Activated naive CD8-positive, alpha-beta T cell treated with anti-CD3 and anti-CD28 coated beads for 36 hours (primary cell): Measurements from ENCODE around the gene CPNE5. TPM values are rescaled to one million over a fixed set of nuclear protein-coding genes. Genes with fewer than 3 reads are reported as not detected.
"Not testable (repeated sequence)": the region's sequence is repeated elsewhere in the genome, so short reads cannot be mapped to it uniquely, and the experiment has no call there.

Experiments
- DNase-seq: peaks from one replicate; pipeline ENCODE4 v3.0.0; 2021
- H3K27ac Mint-ChIP-seq: one replicate; pipeline ENCODE4 v1.8.0; 2022; ENCODE audit warnings: mild to moderate bottlenecking, moderate library complexity, mixed read lengths
- H3K27me3 Mint-ChIP-seq: one replicate; pipeline ENCODE4 v1.8.0; 2022; ENCODE audit warnings: mild to moderate bottlenecking, mixed read lengths
- H3K36me3 Mint-ChIP-seq: one replicate; pipeline ENCODE4 v1.8.0; 2021; ENCODE audit warnings: mild to moderate bottlenecking, mixed read lengths
- H3K4me1 Mint-ChIP-seq: one replicate; pipeline ENCODE4 v1.8.0; 2021; ENCODE audit warnings: mixed read lengths
- H3K4me3 Mint-ChIP-seq: one replicate; pipeline ENCODE4 v1.8.0; 2022; ENCODE audit warnings: mild to moderate bottlenecking, moderate library complexity, mixed read lengths
- H3K9me3 Mint-ChIP-seq: one replicate; pipeline ENCODE4 v1.8.0; 2022; ENCODE audit warnings: mixed read lengths
- total RNA-seq, 2 experiments: library from RNA; stranded (reverse); gene quantifications; one replicate each; pipeline ENCODE4 v1.2.3, GENCODE V29; 2021

CPNE5 gene
- total RNA-seq, 2 experiments from 2014 or later: 0.72 to 1.2 TPM

DNA sequence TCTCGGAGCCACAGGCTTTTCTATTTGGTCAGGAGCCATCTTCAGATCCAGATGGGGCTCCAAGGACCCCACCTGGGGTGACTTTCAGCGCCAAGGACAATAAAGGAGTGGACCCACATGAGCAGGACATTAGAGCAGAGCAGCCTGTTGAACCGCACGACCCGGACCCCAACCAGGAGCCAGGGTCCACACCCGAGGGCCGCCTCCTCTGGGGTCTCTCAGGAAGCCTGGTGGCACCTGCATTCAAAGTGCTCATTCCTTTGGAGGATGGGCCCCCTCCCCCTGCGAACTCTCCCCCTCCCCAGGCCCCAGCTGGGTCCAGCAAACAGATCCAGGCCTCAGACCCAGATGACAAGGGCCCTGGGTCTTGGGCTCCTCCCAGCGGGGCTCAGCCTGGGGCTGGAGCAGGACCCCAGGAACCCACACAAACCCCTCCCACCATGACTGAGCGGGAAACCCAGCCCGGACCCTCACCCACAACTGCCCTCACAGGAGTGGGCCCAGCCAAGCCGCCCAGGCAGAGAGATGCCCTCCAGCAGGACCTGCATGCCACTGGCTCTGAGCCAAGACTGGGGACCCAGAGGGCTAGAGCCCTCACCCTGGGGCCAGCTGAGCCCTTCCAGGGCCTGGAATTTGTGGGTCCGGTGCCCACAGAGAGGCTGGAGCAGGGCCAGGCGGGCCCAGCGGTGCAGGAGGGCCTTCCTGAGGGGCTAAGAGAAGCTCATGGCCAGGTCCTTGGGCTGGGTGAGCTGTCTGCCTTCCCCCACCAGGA lies 117.7 kb downstream of the CPNE5 start:
- no peaks in the 10 kb centered on the region for H3K27me3 Mint-ChIP-seq
- no peaks in the 10 kb centered on the region for H3K36me3 Mint-ChIP-seq
- no peaks in the 10 kb centered on the region for H3K9me3 Mint-ChIP-seq
- H3K4me3 Mint-ChIP-seq: no peak overlapping the region
- H3K4me1 Mint-ChIP-seq: peaks cover 3% of the 10 kb centered on the region
- no peak overlapping the region for H3K27ac Mint-ChIP-seq
- no peak for DNase-seq

DNA sequence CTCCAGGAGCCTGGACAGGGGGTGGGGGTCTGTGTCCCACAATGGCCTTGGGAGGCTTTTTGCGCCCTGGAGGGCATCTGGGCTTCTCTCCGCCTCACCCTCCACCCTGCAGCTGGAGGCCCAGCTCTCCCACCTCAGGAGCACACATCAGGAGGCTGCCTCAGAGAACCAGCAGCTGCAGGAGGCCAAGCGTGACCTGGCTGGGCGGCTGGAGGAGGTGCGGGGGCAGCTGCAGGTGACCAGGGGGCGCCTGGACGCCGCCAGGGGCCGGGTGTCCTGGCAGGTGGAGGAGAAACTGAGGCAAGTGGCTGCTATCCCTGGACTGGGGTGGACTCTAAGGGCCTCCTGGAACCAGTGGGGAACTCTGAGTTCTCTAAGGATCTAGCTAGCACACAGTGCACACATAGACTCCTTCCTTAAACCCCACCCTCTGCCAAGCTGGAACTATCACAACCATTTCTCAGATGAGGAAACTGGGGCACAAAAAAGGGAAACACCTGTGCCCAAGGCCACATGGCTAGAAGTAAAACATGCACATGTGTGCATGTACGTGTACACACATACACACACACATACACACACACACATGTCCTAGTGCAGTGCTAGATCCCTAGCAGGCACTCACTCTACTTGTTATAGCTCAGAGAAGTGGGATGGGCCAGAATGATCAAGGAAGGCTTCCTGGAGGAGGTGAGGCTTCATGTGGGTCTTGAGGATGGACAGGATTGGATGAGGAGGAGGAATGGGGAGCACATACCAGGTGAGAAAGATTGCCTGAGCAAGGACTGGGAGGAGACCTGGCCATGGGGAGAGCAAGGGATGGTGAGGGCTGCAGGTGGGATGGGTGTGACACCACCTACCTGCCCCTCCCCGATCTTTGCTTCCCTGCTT lies 118.7 kb downstream of the CPNE5 start:
- Mint-ChIP-seq H3K36me3 (no peaks in the 10 kb centered on the region), H3K9me3 (no peaks in the 10 kb centered on the region), H3K27ac (no peak overlapping the region), H3K27me3 (no peaks in the 10 kb centered on the region), H3K4me3 (no peak overlapping the region), H3K4me1 (no peaks in the 10 kb centered on the region)
- DNase-seq: no peak

DNA sequence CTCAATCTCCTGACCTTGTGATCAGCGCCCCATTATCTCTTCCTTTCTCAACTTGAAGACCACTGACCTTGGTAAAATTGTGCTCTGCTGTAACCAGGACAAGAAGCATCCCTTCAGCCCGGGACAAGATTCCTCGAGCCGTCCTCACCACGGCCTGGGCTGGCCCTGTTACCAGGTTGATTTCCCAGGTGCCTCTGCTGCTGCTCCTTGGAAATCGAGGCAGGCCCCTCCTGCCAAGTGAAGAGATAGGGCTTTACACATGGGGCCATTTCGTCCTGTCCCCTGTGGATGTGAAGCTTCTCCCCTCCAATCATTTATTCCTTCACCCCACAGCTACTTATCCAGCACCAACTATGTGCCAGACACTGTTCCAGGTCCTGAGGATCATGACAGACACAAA lies 120.1 kb downstream of the CPNE5 start:
- Mint-ChIP-seq H3K9me3 (no peaks in the 10 kb centered on the region), H3K4me3 (no peak overlapping the region), H3K27ac (no peak overlapping the region), H3K36me3 (no peaks in the 10 kb centered on the region), H3K4me1 (no peaks in the 10 kb centered on the region), H3K27me3 (no peaks in the 10 kb centered on the region)
- no peak for DNase-seq

DNA sequence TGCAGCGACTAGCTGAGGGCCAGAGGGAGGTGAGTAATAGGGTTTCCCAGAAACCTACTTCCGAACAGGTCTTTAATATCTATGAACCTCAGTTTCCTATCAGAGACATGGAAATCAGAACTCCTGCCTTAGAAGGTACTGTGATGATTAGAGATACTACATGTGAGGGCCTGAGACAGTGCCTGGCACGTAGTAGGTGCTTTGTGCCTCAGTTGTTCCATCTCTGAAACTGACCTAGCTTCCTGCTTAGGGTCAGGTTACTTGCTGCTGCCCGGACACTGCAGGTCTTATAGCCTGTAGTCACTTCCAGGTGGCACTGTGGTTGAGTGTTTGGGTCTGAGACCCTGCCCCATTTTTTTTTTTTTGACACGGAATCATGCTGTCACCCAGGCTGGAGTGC lies 120.7 kb downstream of the CPNE5 start:
- Mint-ChIP-seq H3K27ac (no peak overlapping the region), H3K4me1 (no peaks in the 10 kb centered on the region), H3K36me3 (no peaks in the 10 kb centered on the region), H3K9me3 (no peaks in the 10 kb centered on the region), H3K4me3 (no peak overlapping the region), H3K27me3 (no peaks in the 10 kb centered on the region)
- no peak for DNase-seq

DNA sequence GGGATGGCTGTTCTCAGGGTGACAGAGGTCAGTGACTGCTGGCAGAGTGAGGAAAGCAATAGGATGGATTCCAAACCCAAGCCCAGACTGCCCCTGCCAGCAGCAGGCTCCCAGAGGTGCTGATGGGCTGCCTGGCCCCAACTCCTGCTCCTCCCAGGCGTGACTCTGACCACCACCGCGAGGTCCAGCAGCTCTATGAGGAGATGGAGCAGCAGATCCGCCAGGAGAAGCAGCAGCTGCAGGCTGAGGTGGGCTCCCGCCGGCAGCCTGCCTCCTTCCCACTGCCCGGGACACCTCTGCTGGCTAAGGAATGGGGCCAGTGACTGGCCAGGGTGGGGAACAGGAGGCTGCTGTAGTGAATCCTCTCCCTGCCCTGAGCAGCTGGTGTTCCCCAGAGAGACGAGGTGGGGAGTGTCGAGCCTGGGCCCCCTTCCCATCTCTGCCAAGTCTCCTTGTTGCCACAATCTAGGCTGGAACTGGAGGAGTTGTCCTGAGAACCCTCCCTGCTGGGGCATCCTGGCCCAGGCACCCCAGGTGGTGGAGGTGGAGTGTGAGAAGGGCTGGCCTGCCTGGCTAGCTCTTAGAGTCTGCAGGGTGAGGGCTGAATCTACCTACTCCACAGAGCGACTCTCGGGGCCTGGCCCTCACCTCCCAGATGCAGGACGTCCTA lies 121.2 kb downstream of the CPNE5 start:
- Mint-ChIP-seq H3K27ac (no peak overlapping the region), H3K36me3 (no peaks in the 10 kb centered on the region), H3K4me3 (no peak overlapping the region), H3K9me3 (no peaks in the 10 kb centered on the region), H3K27me3 (no peaks in the 10 kb centered on the region), H3K4me1 (no peaks in the 10 kb centered on the region)
- DNase-seq: no peak

DNA sequence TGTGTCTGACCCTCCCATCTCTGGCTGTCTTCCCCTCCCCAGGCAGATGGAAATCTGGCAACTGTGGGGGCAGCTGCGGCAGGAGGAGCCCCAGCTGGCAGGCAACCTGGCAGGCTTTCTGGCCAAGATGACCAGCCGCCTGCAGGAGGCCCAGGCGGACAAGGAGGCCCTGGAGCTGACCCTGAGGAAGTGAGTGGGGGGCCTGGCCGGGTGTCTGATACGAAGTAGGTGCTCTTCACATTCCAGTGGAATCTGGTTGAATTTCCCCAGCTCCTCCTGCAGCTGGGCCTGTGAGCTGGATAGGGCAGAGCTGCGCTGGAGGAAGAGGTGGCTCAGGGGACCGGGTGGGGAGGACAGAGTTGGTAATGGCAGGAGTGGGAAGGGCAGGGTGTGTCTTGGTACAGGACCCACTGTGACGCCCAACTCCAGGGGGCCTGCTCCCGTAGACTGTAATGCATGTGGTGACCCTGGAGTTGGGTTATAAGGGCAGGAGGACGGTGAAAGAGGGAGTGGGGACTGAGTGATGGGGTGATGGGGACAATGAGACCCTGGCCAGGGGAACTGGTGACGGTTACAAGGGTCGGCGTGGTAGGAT lies 121.9 kb downstream of the CPNE5 start:
- no peak for DNase-seq

DNA sequence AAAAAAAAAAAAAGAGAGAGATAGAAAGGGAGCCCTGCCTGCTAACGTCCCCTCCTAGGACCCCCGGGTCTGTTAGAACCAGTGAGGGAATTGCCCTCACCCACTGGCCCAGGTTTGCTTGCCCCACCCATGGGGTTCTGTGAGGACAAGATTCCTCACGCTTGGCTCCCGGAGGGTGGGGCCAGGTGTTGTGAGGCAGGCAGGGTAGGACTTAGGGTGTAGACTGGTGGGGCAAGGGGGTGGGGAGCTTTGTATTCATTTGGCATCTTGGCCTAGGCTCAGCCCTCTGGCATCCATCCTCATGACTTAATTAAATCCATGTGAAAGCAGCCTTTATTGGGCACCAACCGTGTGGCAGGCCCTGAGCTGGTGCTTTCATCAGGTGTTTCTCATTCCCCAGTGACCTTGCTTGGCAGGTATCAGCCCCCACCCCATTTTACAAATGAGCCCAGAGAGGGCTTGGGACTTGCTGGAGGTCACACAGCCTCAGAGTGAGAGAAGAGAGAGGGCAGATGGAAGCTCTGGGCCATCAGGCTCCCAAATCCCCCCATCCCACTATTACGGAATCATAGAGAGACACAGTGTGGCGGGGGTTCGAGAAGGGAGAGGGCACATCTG lies 122.7 kb downstream of the CPNE5 start:
- Mint-ChIP-seq H3K4me1 (no peaks in the 10 kb centered on the region), H3K27ac (no peak overlapping the region), H3K9me3 (no peaks in the 10 kb centered on the region), H3K4me3 (no peak overlapping the region), H3K27me3 (no peaks in the 10 kb centered on the region), H3K36me3 (no peaks in the 10 kb centered on the region)
- no peak for DNase-seq

More for the DNA sequence above, 121.9 kb downstream of the CPNE5 start:
- H3K27me3 Mint-ChIP-seq: no peaks in the 10 kb centered on the region
- no peak overlapping the region for H3K4me3 Mint-ChIP-seq
- no peak overlapping the region for H3K27ac Mint-ChIP-seq
- no peaks in the 10 kb centered on the region for H3K36me3 Mint-ChIP-seq
- no peaks in the 10 kb centered on the region for H3K9me3 Mint-ChIP-seq
- no peaks in the 10 kb centered on the region for H3K4me1 Mint-ChIP-seq

DNA sequence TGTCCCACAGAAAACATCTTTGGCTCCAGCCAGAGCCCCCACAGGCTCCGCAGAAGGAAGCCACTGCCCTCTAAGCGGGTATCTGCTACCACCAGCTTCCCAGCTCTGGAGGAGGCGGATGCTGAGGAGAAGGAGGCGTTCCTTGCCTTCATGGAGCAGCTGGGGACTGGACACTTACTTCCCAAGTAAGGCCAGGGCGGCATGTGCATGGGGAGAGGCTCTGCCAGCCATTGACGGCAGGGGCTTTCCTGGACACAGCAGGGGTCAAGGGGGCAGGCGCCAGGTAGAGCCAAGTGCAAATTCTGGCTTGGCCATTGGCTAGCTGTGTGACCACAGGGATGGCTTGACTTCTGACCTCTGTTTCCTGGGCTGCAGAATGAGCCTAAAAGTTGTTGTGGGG lies 123.8 kb downstream of the CPNE5 start:
- no peaks in the 10 kb centered on the region for H3K36me3 Mint-ChIP-seq
- DNase-seq: no peak

DNA sequence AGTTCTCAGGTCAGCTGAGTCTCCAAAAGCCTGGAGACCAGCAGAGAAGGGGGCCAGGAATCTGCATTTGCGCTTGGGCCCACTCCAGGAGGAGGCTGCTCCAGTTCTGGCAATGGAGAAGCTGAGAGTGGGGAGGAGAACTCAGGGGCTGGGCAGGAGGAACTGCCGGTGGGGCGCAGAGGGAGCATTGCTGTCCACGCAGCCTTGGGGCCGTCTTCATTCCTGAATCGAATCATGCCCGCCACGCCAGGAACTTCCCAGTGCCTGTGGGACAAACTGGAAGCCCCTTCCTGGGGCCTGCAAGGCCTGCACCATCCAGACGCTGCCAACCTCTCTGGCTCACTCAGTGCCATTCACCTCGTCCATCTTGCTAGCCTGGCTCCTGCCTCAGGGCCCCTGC lies 124.7 kb downstream of the CPNE5 start:
- H3K9me3 Mint-ChIP-seq: no peaks in the 10 kb centered on the region
- H3K27ac Mint-ChIP-seq: no peak overlapping the region
- H3K27me3 Mint-ChIP-seq: no peaks in the 10 kb centered on the region
- H3K4me1 Mint-ChIP-seq: no peaks in the 10 kb centered on the region
- no peaks in the 10 kb centered on the region for H3K36me3 Mint-ChIP-seq
- H3K4me3 Mint-ChIP-seq: no peak overlapping the region
- DNase-seq: no peak

More for the DNA sequence above, 123.8 kb downstream of the CPNE5 start:
- no peak overlapping the region for H3K4me3 Mint-ChIP-seq
- H3K4me1 Mint-ChIP-seq: no peaks in the 10 kb centered on the region
- no peak overlapping the region for H3K27ac Mint-ChIP-seq
- no peaks in the 10 kb centered on the region for H3K9me3 Mint-ChIP-seq
- H3K27me3 Mint-ChIP-seq: no peaks in the 10 kb centered on the region

DNA sequence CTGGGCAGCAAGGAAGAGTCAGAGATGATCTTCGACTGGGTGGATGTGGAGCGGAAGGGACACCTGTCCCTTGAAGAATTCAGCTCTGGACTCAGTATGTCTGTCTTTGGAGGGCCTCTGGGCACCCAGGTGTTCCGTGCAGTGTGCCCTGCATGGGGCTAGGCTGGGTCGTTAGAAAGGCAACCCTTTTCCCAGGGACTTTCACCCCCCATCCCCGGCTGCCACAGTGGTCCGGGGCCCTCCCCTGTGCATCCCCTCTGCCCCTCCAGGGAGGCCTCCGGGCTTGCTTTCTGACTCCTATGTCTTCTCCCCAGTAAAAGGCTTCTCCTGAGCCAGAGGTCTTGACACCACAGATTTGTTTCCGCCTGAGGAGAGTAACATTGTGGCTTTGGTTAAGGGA lies 125.4 kb downstream of the CPNE5 start:
- DNase-seq: no peak
- Mint-ChIP-seq H3K9me3 (no peaks in the 10 kb centered on the region), H3K4me3 (no peak overlapping the region), H3K27ac (no peak overlapping the region), H3K27me3 (no peaks in the 10 kb centered on the region), H3K4me1 (no peaks in the 10 kb centered on the region), H3K36me3 (no peaks in the 10 kb centered on the region)

DNA sequence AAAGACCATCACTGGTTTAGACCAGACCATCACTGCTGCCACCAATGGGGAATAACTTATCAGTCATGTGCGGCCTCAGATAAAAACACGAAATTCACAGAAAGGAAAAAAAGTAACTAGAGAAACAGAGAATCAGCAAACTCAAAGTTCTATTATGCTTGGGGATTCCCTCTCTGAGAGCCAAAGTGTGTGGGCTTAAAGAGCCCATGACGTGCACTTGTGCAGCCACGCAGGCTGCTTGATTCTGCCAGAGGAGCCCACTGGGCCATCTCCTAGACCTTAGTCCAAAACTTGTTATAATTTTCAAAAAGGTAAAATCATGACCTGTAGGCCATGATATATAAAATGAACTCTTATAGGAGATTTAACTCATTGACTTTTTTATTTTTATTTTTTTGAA lies 126.4 kb downstream of the CPNE5 start:
- H3K36me3 Mint-ChIP-seq: no peaks in the 10 kb centered on the region
- no peak overlapping the region for H3K27ac Mint-ChIP-seq
- DNase-seq: no peak
- H3K27me3 Mint-ChIP-seq: no peaks in the 10 kb centered on the region
- no peak overlapping the region for H3K4me3 Mint-ChIP-seq
- H3K4me1 Mint-ChIP-seq: no peaks in the 10 kb centered on the region
- no peaks in the 10 kb centered on the region for H3K9me3 Mint-ChIP-seq

DNA sequence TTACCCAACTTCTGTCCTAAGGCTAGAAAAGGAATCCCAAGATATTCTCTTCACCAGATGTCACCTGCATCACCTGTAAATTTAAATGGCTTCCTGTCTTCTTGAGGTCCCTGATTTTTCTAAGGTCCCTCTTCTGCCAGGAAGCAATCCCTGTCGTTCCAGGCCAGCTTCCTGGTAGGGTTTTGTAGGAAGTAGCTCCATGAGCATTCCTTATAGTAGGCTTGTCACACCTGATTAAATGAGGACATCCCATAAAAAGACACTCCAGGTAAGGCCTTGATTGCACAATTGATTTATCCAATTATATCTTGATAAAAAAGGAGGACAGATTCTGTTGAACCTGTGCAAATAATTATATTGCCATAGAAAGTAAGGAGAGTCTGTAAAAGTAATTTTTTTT lies 132.9 kb downstream of the CPNE5 start:
- Mint-ChIP-seq H3K4me1 (no peaks in the 10 kb centered on the region), H3K4me3 (no peak overlapping the region), H3K27me3 (no peaks in the 10 kb centered on the region), H3K9me3 (no peaks in the 10 kb centered on the region), H3K27ac (no peak overlapping the region), H3K36me3 (no peaks in the 10 kb centered on the region)
- DNase-seq: no peak

DNA sequence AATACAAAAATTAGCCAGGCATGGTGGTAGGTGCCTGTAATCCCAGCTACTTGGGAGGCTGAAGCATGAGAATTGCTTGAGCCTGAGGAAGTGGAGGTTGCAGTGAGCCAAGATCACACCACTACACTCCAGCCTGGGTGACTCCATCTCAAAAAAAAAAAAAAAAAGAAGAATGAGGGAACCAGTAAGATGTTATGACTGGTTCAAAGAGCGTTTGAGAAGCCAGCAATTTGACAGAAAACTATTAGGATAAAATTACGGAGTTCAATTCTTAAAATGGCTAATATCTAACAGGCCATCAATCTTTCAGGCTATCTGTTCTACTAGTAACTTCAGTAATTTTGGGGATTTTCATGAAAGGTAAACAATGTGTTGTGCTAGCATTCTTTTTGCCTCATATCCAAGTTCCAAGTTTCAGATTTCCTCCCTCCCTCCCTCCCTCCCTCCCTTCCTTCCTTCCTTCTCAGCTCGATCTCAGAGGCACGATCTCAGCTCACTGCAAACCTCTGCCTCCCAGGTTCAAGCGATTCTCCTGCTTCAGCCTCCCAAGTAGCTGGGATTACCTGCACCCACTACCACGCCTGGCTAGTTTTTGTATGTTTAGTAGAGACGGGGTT lies 134.2 kb downstream of the CPNE5 start:
- H3K36me3 Mint-ChIP-seq, H3K27me3 Mint-ChIP-seq, H3K4me1 Mint-ChIP-seq, DNase-seq, H3K9me3 Mint-ChIP-seq, H3K4me3 Mint-ChIP-seq, H3K27ac Mint-ChIP-seq: not testable (repeated sequence)

DNA sequence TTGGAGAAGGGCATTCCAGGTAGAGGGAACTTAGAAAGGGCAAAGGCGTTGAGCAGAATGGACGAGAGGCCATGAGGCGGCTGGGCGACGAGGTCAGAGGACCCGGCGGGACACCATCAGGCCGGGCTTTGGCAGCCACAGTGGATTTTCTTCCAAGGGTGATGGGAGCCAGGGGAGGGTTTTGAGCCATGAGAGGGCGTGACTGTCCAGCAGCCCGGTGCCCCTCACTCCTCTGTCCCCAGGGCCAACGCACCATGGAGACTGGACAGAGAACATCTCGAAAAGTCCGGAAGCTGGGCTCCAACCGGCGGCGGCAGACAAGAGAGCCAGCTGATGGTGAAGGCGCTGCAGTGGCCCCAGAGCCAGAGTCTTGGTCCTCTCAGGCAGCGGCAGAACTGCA lies 135.3 kb downstream of the CPNE5 start:
- Mint-ChIP-seq H3K27ac (no peak overlapping the region), H3K36me3 (no peaks in the 10 kb centered on the region), H3K9me3 (no peaks in the 10 kb centered on the region), H3K4me1 (no peaks in the 10 kb centered on the region), H3K4me3 (no peak overlapping the region), H3K27me3 (no peaks in the 10 kb centered on the region)
- DNase-seq: no peak
